Pancreas (tissue), 10 donors: ENCODE measurements around the gene SMC1A. TPM values are rescaled to one million over a fixed set of nuclear protein-coding genes. Genes with fewer than 3 reads are reported as not detected.
"Not testable (repeated sequence)": the region's sequence is repeated elsewhere in the genome, so short reads cannot be mapped to it uniquely, and the experiment has no call there.

Experiments
- ATAC-seq, 4 donors: fragments of 200-7000 bp; cut with Tn5 transposase; one replicate each; pipeline versions ENCODE4 v1.8.0 to v1.9.1; 2020; ENCODE audit warnings: mild to moderate bottlenecking in 4 of 4, moderate library complexity in 4 of 4
- DNase-seq, 6 donors: peaks; one replicate each; pipeline ENCODE4 v3.0.0-alpha.2; 2020
- FAIRE-seq: peaks from 2 replicates; lab custom pipeline; 2012; peaks lifted over from hg19 to GRCh38; lab: Jason Lieb, UNC
- H3K27ac ChIP-seq, 4 donors: fragments of 200-600 bp; sonication (generic); 1 replicate in 3 of 4; 2 replicates in 1 of 4; pipeline versions ENCODE4 v1.5.0 to v1.8.0; 2020
- H3K27me3 ChIP-seq, 4 donors: fragments of 200-600 bp; one replicate each; pipeline ENCODE4 v1.8.0; 2021
- H3K36me3 ChIP-seq, 3 donors: fragments of 200-600 bp; sonication (generic) in 1 of 3; one replicate each; pipeline versions ENCODE4 v1.5.0 to v1.8.0; 2020 to 2021
- H3K4me1 ChIP-seq, 3 donors: fragments of 200-600 bp; one replicate each; pipeline ENCODE4 v1.8.0; 2021
- H3K4me3 ChIP-seq, 4 donors: fragments of 200-600 bp; sonication (generic) in 2 of 4; one replicate each; pipeline versions ENCODE4 v1.5.0 to v1.8.0; 2020 to 2021
- H3K9me3 ChIP-seq, 4 donors: fragments of 200-600 bp; one replicate each; pipeline ENCODE4 v1.8.0; 2021
- CTCF ChIP-seq, 4 donors: fragments of 200-600 bp; sonication (generic) in 3 of 4; IDR thresholded peaks; one replicate each; pipeline versions ENCODE4 v1.5.0 to v1.8.0; 2021; ENCODE audit warnings: antibody characterized with exemption in 4 of 4
- WGBS, 2 donors: extraction: QIAGEN DNeasy Blood & Tissue Kit; methylation state at CpG; one replicate each; pipeline ENCODE4 v1.1.7; 2013; 5-methylcytosine and 5-hydroxymethylcytosine counted together
- intact Hi-C, 3 donors: fragments of 100-400 bp; cut with DNase I; formaldehyde crosslinking; loops; one replicate each; pipeline versions ENCODE4 v1.11.1 to v1.14.2; 2022
- polyA plus RNA-seq, 2 donors: library from polyadenylated mRNA; stranded (reverse); fragments of 200-250 nt; gene quantifications; one replicate each; pipeline ENCODE4 v1.2.3, GENCODE V29; 2013
- total RNA-seq, 6 donors: library from RNA; stranded (reverse); fragmentation: NEBNext Ultra II Directional in 4 of 6; extraction: Animal tissue kit (Norgen Biotek cat#: 25700) in 4 of 6; gene quantifications; one replicate each; pipeline versions ENCODE4 v1.2.1 to v1.2.4, GENCODE V29; 2021 to 2023
- donor health status: healthy with polysubstance abuse.
- donor health status: DM: no; HTN: no; CAD: no; lungs with moderate emphysema.
- donor health status: DM: no; HTN: no; CAD: no.
- donor health status: control.
- donor health status: control.
- donor health status: Bipolar disorder and iron deficiency.
- donor health status: DM: yes; HTN: yes; CAD: no.
- donor health status: DM: no; HTN: no; CAD: no.
- donor health status: DM: no; HTN: no; CAD: no.
- donor health status: DM: yes; HTN: yes; CAD: no.

The SMC1A gene
- total and polyA plus RNA-seq, 8 donors, result 6.1 to 38.2 (median 20.5) TPM

- intact Hi-C loops, result loop anchor here in 1 of 3 donors (10.0 kb wide), 1 partner anchor 115 kb away; no protein-coding TSS in a partner anchor
- ATAC-seq (no peak), FAIRE-seq (no peak), DNase-seq (no peak)
- WGBS, 2 donors, result 86 to 93% methylated on average over 9 of the region's 9 CpGs
- no peaks in the 10 kb centered on the region for H3K36me3 ChIP-seq
- no peaks in the 10 kb centered on the region for H3K9me3 ChIP-seq
- H3K4me1 ChIP-seq, result peaks cover 0 to 5% (median 0%) of the 10 kb centered on the region in 3 donors
- H3K4me3 ChIP-seq, result no peak overlapping the region
- H3K27me3 ChIP-seq, result no peaks in the 10 kb centered on the region
- TF ChIP-seq CTCF (IDR thresholded peaks at IDR 0.05), result no peak
- no peak overlapping the region for H3K27ac ChIP-seq
Measured at GRCh38 chrX:53430231-53430630, 7.8 kb upstream of the SMC1A start.

GRCh38 chrX:53429755-53430154, 7.3 kb upstream of the SMC1A start:
- DNase-seq (no peak), ATAC-seq (no peak), FAIRE-seq (no peak)
- no peaks in the 10 kb centered on the region for H3K27me3 ChIP-seq
- H3K9me3 ChIP-seq, result no peaks in the 10 kb centered on the region
- H3K4me3 ChIP-seq, result no peak overlapping the region
- no peak for TF ChIP-seq CTCF (IDR thresholded peaks at IDR 0.05)
- H3K4me1 ChIP-seq, result peaks cover 0 to 5% (median 0%) of the 10 kb centered on the region in 3 donors
- intact Hi-C loops, result loop anchor here in 1 of 3 donors (10.0 kb wide), 1 partner anchor 115 kb away; no protein-coding TSS in a partner anchor
- no peaks in the 10 kb centered on the region for H3K36me3 ChIP-seq
- WGBS, 2 donors, result 95 to 96% methylated on average over 8 of the region's 8 CpGs
- no peak overlapping the region for H3K27ac ChIP-seq

DNA sequence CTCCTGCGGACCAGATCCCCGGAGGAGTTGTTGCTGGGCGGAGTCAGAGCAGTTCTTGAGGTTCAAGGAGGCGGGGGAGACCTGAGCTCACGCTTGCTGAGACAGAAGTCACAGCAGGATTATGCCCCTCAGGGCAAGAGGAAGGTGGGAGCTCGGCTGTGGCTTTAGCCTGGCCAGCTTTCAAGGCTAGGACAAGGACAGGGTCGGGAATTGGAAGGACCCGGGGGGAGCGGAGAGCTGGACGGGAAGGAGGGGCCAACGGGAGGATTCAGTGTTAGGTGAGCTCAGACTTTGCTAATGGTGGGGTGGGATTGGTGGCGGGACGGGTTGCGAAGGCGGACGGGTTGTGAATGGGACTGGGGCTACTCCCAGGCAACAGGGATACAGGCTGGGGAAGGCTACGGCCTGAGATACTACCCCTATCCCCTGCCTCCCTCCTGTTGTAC, 430 bp upstream of the SMC1A start, which contains the start of gene RIBC1:
Gene RIBC1, plus strand, starts transcription at position 13 of the 446 bp plus-strand sequence. CDS start 3,404 bp downstream, outside the sequence.
- no peak for FAIRE-seq
- no peaks in the 10 kb centered on the region for H3K9me3 ChIP-seq
- H3K27me3 ChIP-seq, result no peaks in the 10 kb centered on the region
- H3K27ac ChIP-seq, result peak within 1 kb of the TSS; percentile 81 to 93 (median 88)
- H3K4me1 ChIP-seq, result peaks cover 0 to 13% (median 9%) of the 10 kb centered on the region in 3 donors
- DNase-seq, result no peak
- no peaks in the 10 kb centered on the region for H3K36me3 ChIP-seq
- 2% methylated on average over 17 of the region's 17 CpGs for WGBS, 2 donors
- intact Hi-C loops, result no loop called here
- H3K4me3 ChIP-seq, result peak within 1 kb of the TSS; percentile 77 to 95 (median 86)
- ATAC-seq, result peak in 2 of 4 donors; percentile 2 to 8
- TF ChIP-seq CTCF (IDR thresholded peaks at IDR 0.05), result no peak

GRCh38 chrX:53421772-53422085, 725 bp downstream of the SMC1A start:
- 1% methylated on average over 15 of the region's 15 CpGs for WGBS, 2 donors
- no peak for TF ChIP-seq CTCF (IDR thresholded peaks at IDR 0.05)
- peak overlapping the region; percentile 77 to 95 (median 86) for H3K4me3 ChIP-seq
- no peaks in the 10 kb centered on the region for H3K27me3 ChIP-seq
- H3K27ac ChIP-seq, result peak overlapping the region; percentile 81 to 93 (median 88)
- DNase-seq (no peak), ATAC-seq (peak; percentile 38 to 53 (median 44)), FAIRE-seq (no peak)
- peaks cover 0 to 13% (median 9%) of the 10 kb centered on the region in 3 donors for H3K4me1 ChIP-seq
- no peaks in the 10 kb centered on the region for H3K9me3 ChIP-seq
- no peaks in the 10 kb centered on the region for H3K36me3 ChIP-seq
- intact Hi-C loops, result no loop called here

- H3K27ac ChIP-seq, result no peak overlapping the region
- ATAC-seq (no peak), DNase-seq (no peak), FAIRE-seq (no peak)
- WGBS, 2 donors, result 12 to 25% methylated on average over 2 of the region's 2 CpGs
- H3K4me1 ChIP-seq, result peaks cover 0 to 13% (median 9%) of the 10 kb centered on the region in 3 donors
- intact Hi-C loops, result no loop called here
- H3K4me3 ChIP-seq, result peak overlapping the region in 2 of 4 donors; percentile 77 to 86
- no peaks in the 10 kb centered on the region for H3K36me3 ChIP-seq
- H3K27me3 ChIP-seq, result no peaks in the 10 kb centered on the region
- no peaks in the 10 kb centered on the region for H3K9me3 ChIP-seq
- TF ChIP-seq CTCF (IDR thresholded peaks at IDR 0.05), result no peak
Measured at GRCh38 chrX:53421125-53421524, 1.3 kb downstream of the SMC1A start.

GRCh38 chrX:53420351-53420750, 2.1 kb downstream of the SMC1A start:
- ATAC-seq, H3K27me3 ChIP-seq, H3K9me3 ChIP-seq, H3K27ac ChIP-seq, H3K4me3 ChIP-seq, FAIRE-seq, intact Hi-C loops, H3K36me3 ChIP-seq, DNase-seq: not testable (repeated sequence)
- 89 to 94% methylated on average over 3 of the region's 3 CpGs for WGBS, 2 donors
- H3K4me1 ChIP-seq, result peaks cover 0 to 13% (median 9%) of the 10 kb centered on the region in 3 donors
